Smooth muscle cell (in vitro differentiated cells): Measurements from ENCODE around the gene ETS2. TPM values are rescaled to one million over a fixed set of nuclear protein-coding genes. Genes with fewer than 3 reads are reported as not detected.
A peak's percentile ranks its signal among the peaks of the same experiment; 100 is the strongest.

ENCODE experiments used
- DNase-seq: peaks from one replicate; lab custom pipeline; 2025; ENCODE audit not compliant: unreplicated experiment; lab: John Stamatoyannopoulos, UW
- H2AFZ ChIP-seq: fragments of 200-600 bp; sonication (generic); 2 replicates; pipeline ENCODE4 v1.6.0; 2016; ENCODE audit warnings: antibody characterized with exemption, low read depth, mild to moderate bottlenecking
- H3F3A ChIP-seq: fragments of 200-600 bp; sonication (generic); 2 replicates; pipeline ENCODE4 v1.6.0; 2017; ENCODE audit warnings: antibody characterized with exemption, low read depth
- H3K27ac ChIP-seq: fragments of 200-600 bp; sonication (generic); 2 replicates; pipeline ENCODE4 v1.5.1; 2016; ENCODE audit warnings: low read depth, mild to moderate bottlenecking
- H3K27me3 ChIP-seq: fragments of 200-600 bp; sonication (generic); 2 replicates; pipeline ENCODE4 v1.6.1; 2016; ENCODE audit warnings: low read depth, mild to moderate bottlenecking
- H3K36me3 ChIP-seq: fragments of 200-600 bp; sonication (generic); 2 replicates; pipeline ENCODE4 v1.5.1; 2016; ENCODE audit warnings: low read depth
- H3K4me1 ChIP-seq: fragments of 200-600 bp; sonication (generic); 2 replicates; pipeline ENCODE4 v1.5.1; 2016; ENCODE audit warnings: low read depth
- H3K4me2 ChIP-seq: fragments of 200-600 bp; sonication (generic); 2 replicates; pipeline ENCODE4 v1.6.0; 2016; ENCODE audit warnings: mild to moderate bottlenecking
- H3K4me3 ChIP-seq: fragments of 200-600 bp; sonication (generic); 2 replicates; pipeline ENCODE4 v1.5.1; 2016; ENCODE audit warnings: mild to moderate bottlenecking
- H3K79me2 ChIP-seq: fragments of 200-600 bp; sonication (generic); 2 replicates; pipeline ENCODE4 v1.6.0; 2016; ENCODE audit warnings: low read depth, mild to moderate bottlenecking
- H3K9ac ChIP-seq: fragments of 200-600 bp; sonication (generic); 2 replicates; pipeline ENCODE4 v1.6.0; 2016; ENCODE audit warnings: low read depth
- H3K9me3 ChIP-seq: fragments of 200-600 bp; sonication (generic); replicated peaks from 2 replicates; pipeline ENCODE4 v1.5.1; 2016; ENCODE audit warnings: low read depth
- H4K20me1 ChIP-seq: fragments of 200-600 bp; sonication (generic); 2 replicates; pipeline ENCODE4 v1.6.0; 2016; ENCODE audit warnings: low read depth
- whole genome bisulfite sequencing: methylation state at CpG from one replicate; pipeline ENCODE4 v1.1.7; 2016; ENCODE audit warnings: low lambda C conversion rate; 5-methylcytosine and 5-hydroxymethylcytosine counted together
- polyA plus RNA-seq: library from polyadenylated mRNA; unstranded; fragments of >200 nt; fragmentation: Nextera tagmentation; extraction: Ambion mirVana; gene quantifications from 2 replicates; pipeline ENCODE4 v1.2.1, GENCODE V29; 2016
- total RNA-seq: library from RNA; depleted of rRNA; stranded (reverse); fragments of >200 nt; gene quantifications from 2 replicates; pipeline ENCODE4 v1.2.3, GENCODE V29; 2014
- TF ChIP-seq, protein P1 (sequence below): fragments of 200-600 bp; sonication (generic); IDR thresholded peaks from 2 replicates; pipeline ENCODE4 v1.5.1; 2017; ENCODE audit warnings: borderline replicate concordance, mild to moderate bottlenecking, antibody characterized with exemption; ENCODE audit not compliant: insufficient read depth, poor library complexity, severe bottlenecking

The ETS2 gene
- total and polyA plus RNA-seq, 2 experiments from 2014 or later, result 65.9 to 77.7 TPM

DNA sequence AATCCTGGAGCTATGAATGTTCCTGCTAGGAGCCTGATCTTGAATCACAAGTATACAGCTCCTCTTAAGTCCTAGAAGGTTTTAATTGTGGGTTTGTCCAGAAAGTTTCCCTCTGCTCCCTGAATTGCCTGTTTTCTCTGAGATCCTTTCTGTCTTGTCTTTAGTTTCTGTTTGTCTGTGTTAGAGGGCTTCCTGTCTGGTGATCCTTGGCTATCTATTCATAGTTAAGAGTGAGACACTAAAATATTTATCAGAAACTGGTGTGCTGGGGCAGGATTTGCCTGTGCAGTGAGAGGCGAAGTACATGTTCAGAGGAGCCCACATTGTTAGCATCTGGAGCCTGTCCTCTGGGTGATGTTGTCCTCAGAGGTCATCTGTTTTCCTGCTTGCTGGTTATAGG is 45.4 kb downstream of the ETS2 start:
- Histone ChIP-seq H3K27me3 (no peaks in the 10 kb centered on the region), H3K4me3 (no peak overlapping the region), H2AFZ (peak overlapping the region; percentile 45), H3K4me2 (no peak overlapping the region), H3K79me2 (no peaks in the 10 kb centered on the region), H3K9ac (no peak overlapping the region), H3K4me1 (peaks cover 4% of the 10 kb centered on the region), H3F3A (peaks cover 15% of the 10 kb centered on the region), H3K9me3 (no peaks in the 10 kb centered on the region), H4K20me1 (no peaks in the 10 kb centered on the region), H3K27ac (peak overlapping the region; percentile 61), H3K36me3 (no peaks in the 10 kb centered on the region)
- DNase-seq, result no peak
- TF ChIP-seq, protein P1, sequence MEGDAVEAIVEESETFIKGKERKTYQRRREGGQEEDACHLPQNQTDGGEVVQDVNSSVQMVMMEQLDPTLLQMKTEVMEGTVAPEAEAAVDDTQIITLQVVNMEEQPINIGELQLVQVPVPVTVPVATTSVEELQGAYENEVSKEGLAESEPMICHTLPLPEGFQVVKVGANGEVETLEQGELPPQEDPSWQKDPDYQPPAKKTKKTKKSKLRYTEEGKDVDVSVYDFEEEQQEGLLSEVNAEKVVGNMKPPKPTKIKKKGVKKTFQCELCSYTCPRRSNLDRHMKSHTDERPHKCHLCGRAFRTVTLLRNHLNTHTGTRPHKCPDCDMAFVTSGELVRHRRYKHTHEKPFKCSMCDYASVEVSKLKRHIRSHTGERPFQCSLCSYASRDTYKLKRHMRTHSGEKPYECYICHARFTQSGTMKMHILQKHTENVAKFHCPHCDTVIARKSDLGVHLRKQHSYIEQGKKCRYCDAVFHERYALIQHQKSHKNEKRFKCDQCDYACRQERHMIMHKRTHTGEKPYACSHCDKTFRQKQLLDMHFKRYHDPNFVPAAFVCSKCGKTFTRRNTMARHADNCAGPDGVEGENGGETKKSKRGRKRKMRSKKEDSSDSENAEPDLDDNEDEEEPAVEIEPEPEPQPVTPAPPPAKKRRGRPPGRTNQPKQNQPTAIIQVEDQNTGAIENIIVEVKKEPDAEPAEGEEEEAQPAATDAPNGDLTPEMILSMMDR, result no peak
- 53% methylated on average over 1 of the region's 1 CpG for WGBS

DNA sequence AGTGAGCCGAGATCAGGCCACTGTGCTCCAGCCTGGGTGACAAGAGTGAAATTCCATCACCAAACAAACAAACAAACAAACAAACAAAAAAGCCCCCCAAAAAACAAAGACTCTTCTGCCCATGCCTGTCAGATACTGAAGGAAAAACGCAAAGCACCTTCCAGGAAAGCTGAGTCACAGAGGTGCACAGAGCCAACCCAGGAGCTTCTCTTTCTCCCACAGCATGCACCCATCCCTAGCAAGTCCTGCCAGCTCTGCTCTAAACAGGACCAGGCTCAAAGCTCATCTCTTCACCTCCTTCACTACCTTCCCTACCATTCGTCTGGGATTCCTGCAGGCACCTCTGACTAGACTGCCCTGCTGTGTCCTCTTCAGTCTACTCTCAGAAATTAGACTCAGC is 46.5 kb downstream of the ETS2 start:
- H3K4me1 ChIP-seq, result peaks cover 4% of the 10 kb centered on the region
- H3K36me3 ChIP-seq, result no peaks in the 10 kb centered on the region
- no peak overlapping the region for H3K4me2 ChIP-seq
- H3K9ac ChIP-seq, result no peak overlapping the region
- no peak for DNase-seq
- no peaks in the 10 kb centered on the region for H3K79me2 ChIP-seq
- H3F3A ChIP-seq, result peaks cover 13% of the 10 kb centered on the region
- H3K27me3 ChIP-seq, result no peaks in the 10 kb centered on the region
- no peak overlapping the region for H3K4me3 ChIP-seq
- TF ChIP-seq, protein P1, result no peak
- no peak overlapping the region for H2AFZ ChIP-seq
- WGBS, result 87% methylated on average over 3 of the region's 3 CpGs
- H4K20me1 ChIP-seq, result no peaks in the 10 kb centered on the region
- no peak overlapping the region for H3K27ac ChIP-seq
- no peaks in the 10 kb centered on the region for H3K9me3 ChIP-seq

DNA sequence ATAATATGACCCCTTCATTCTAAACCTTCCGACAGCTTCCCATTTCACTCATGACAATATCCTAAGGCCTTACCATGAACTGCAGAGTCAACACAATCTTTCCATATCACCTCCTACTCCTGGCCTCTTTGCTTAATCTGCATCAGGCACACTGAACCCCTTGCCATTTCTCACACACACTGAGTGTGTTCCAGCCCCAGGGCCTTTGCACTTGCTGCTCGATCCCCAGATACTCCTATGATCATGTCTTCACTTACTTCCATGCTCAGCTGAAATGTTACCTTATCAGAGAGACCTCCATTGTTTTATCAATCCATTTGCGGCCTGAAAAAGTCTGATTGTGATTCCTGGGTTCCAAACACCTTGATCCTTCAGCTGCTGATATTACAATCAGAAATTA is 47.0 kb downstream of the ETS2 start:
- Histone ChIP-seq H3K4me1 (peaks cover under 1% of the 10 kb centered on the region), H3F3A (peaks cover 8% of the 10 kb centered on the region), H3K9me3 (no peaks in the 10 kb centered on the region), H3K9ac (no peak overlapping the region), H3K4me2 (no peak overlapping the region), H4K20me1 (no peaks in the 10 kb centered on the region), H3K27ac (no peak overlapping the region), H3K27me3 (no peaks in the 10 kb centered on the region), H2AFZ (no peak overlapping the region), H3K36me3 (no peaks in the 10 kb centered on the region), H3K4me3 (no peak overlapping the region), H3K79me2 (no peaks in the 10 kb centered on the region)
- DNase-seq, result no peak
- 63% methylated on average over 3 of the region's 3 CpGs for WGBS
- TF ChIP-seq, protein P1, result no peak

DNA sequence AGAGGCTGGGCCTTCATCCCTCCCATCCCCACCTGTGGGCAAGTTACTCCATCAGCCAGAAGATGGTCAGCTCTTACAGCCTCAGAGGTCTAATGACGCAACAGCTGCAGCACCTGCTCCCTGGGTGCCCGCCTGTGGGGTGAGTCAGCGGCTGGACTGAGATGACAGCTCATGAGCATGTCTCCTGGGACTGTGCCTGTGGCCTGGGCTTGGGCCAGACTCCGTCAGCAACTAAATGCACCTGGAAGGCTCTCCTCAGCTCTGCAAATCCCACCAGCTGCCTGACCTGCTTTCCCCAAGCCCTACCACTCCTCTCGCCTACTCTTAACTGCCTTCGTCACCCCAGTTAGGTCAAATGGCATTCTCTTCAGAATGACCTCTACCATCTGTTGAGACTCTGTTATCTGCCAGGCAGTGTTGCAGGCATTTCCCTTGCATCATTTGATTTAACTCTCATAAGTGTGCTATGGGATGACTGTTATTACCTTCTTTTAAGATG is 47.7 kb downstream of the ETS2 start:
- H3K9me3 ChIP-seq, result no peaks in the 10 kb centered on the region
- no peaks in the 10 kb centered on the region for H3K27me3 ChIP-seq
- peaks cover 7% of the 10 kb centered on the region for H3F3A ChIP-seq
- H2AFZ ChIP-seq, result no peak overlapping the region
- TF ChIP-seq, protein P1, result no peak
- 55% methylated on average over 6 of the region's 6 CpGs for WGBS
- H3K9ac ChIP-seq, result no peak overlapping the region
- H3K4me1 ChIP-seq, result no peaks in the 10 kb centered on the region
- no peaks in the 10 kb centered on the region for H4K20me1 ChIP-seq
- no peaks in the 10 kb centered on the region for H3K36me3 ChIP-seq
- no peaks in the 10 kb centered on the region for H3K79me2 ChIP-seq
- no peak overlapping the region for H3K4me2 ChIP-seq
- H3K27ac ChIP-seq, result peak overlapping the region; percentile 49
- H3K4me3 ChIP-seq, result no peak overlapping the region
- DNase-seq, result no peak
